ENCODE data around the gene KRTAP7-1.

Gene KRTAP7-1, protein sequence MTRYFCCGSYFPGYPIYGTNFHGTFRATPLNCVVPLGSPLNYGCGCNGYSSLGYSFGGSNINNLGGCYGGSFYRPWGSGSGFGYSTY

DNA sequence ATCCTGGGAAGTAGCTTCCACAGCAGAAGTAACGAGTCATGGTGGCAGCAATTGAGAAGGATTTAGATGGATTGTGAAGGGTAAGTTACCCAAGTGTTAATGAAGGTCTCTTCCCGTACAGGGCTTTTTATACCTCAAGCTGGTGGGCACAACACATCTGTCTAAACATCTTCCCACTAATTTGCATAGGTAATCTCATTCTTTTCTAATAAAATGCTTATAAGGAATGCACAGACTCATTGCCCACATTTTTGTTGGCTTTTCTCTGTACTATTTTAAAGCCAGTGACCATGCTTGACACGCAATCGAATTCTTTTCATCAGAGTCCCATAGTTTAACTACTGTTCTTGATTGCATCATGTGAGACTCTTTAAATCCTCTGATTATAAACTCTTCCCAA, at the start of gene KRTAP7-1:
Gene KRTAP7-1 (minus strand): TSS at position 101 of the 400 bp plus-strand sequence. CDS start 61 bp downstream, at position 40.
- no peak for DNase-seq

DNA sequence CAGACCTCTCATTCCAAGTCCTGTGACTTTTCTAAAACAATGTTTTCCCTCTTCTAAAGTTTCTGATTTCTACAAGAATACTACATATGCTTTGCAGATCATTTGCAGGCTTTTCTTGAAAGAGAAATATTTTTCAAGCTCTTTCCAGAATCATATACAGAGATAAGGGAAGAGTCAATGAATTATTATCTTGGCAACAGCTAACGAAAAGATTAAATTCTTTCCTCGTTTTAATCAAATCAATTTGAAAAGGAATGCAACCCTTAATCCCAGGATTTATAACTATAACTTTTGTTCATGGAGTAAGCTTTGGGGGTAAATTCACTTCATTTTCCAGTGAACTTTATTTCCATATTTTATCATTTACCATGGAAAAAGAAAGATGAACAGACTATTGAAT, 45.0 kb upstream of the KRTAP7-1 start:
- no peak for DNase-seq

DNA sequence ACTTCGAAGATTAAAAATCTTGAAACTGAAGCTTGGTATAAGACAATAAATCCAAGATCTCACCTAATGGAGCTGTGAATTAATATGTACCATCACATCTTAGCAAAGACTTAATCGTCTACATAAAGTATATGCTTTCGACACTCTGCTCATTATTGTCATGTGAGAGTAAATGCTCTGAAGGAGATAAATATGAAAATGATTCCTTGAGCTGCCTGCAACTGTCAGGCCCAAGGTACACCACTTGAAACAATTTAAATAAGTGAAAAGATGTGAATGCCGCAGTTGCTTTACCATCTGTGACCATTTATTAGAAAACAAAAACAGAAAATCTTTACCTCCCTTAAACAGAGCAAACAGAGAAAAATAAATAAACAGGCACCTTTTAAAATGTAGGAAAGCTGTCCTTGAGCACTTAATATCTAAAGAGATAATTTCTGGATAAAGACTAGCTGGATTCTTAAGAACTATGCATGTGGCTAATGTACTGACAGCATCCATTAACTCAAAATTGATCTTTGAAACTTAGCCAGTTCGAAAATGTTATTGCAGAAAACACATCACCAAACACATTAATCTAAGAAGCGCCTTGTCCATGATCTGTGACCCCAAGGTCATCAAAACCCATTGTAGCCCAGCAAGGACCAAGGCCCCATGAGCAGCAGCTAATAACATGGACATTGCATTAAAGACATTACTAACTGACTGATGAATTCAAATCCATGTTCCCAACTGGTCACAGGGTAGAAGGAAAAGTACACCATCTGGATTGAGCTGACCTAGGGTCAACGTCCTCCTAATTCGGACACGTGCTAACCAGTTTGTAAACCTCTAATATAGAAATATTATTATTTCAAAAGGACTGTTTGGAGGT, 18.3 kb upstream of the KRTAP7-1 start:
- no peak for DNase-seq

DNA sequence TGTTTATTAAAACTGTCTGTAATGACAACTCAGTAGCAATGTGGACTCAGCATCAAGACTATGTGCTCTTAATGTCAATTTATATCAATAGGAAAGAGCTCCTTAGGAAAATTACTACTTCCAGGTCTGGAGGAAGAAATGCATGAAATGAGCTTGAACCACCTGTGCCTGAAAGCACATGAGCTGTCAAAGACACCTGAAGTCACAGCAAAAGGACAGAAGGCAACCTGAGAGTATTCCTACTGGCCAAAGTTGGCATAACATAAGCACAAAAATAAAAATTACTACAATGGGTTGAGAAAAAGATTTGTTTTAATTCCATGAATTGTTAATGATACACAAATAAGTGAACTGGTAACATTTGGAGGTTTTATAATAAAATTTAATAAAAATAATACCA, 13.4 kb upstream of the KRTAP7-1 start:
- no peak for DNase-seq

DNA sequence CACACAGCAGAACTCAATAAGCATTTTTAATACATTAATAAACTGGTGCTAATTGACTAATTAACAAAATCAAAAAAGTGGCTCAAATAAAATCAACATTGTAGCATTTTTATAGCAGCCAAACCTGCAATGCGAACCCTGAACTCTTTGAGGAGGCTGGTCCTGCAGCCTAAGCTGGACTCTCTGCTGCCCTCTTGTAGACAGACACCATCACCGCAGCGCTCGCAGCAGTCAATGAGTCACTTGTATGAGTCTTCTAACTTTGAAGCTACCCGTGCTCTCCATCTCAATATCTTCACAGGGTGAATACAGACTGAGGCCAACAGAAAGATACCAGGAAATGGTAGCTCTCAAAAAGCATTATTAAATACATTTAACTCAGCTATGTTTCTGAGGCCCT, 9.7 kb upstream of the KRTAP7-1 start:
- no peak for DNase-seq

DNA sequence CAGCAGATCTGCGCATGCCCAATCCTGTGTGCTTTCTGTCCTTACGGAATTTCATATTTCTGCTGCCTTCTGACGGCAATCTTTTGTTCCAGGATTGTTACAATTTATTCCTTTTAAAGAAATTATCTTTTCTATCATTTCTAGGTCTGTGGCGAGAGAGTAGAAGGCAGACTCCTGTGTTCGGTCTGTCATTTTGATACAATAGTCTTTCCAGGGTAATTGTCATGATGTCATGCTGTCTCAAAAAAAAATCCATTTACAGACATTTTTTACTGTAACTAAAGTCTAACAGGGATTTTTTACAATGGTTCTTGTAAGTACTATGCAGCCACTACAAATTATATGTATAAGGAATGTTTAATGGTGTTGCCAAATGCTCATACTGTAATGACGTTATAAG, 9.0 kb upstream of the KRTAP7-1 start:
- no peak for DNase-seq

DNA sequence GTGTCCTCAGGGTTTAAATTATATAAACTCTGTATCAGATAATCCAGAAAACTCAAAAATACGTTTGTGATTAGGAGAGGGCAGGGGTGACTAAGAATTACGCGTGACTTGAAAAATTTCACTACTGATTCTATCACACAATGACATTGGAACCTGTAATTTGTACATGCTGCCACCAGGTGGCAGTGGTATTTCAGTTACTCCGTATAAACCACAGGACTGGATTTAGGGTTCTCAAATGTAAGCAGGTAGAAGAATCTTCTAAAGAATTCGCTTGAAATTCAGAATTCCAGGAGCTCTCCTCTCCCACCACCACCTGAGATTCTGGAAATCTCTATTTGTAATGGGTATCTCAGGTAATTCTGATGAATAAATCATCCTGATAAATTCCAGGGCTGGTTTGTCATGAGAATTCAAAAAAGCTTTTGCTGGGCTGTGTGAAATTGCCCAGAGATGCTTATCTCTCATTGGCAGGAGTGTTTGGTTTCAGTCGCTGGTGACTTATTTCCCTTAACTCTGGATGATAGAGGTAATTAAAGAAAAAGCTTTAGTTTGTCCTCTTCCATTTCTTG, 1.7 kb upstream of the KRTAP7-1 start:
- peak; percentile 2 for DNase-seq

DNA sequence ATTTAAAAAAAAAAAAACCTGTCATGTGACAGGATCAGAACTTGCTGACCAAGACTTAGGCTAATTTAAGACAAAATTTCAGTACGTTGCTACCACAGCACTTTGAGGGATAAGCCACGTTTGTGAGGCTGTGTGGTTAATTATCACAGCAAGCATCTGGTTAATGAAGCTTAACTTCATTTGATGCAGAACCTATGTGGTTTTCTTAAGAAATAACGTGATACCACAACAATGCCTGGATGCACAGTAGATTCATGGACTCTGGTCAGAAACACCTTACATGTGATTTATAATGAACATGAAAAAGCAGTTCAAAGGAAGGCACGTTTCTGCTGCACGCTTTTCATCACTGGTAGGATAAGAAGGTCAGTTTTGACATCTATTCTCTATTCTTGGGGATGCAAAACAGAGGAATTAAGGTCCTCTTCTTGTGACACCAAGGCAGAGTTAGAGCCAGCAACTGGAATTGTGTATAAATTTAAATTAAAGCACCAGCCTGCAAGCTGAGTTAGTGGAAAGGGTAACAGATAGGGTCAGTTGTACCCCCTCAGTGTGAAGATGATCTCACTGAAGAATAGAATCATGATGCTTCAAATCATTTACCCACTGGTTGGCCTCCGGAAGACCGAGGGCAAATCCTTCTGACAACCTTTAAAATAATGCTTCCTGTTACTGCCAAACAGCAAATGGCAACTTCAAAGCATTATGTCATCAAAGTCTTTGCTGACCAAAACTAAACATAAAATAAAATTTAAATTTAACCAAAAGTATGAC, 10.5 kb downstream of the KRTAP7-1 start:
- no peak for DNase-seq

DNA sequence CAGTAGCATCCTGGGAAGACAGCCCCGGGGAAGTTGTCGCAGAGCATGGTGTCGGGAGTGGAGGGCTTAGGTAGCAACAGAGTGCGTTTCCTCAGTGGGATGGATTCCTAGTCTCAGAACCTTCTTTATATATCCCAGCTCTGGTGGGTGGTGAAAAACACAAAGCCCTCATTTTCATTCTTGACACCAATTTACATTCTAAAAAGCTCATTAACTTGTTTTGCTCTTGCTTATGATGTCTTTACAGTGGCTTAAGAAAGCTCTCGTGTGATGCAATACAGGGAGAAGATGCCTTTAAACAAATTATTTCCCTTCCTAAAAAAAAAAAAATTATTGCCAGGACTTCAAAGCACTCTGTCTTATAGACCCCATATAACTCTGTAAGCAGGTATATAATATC, 16.4 kb downstream of the KRTAP7-1 start, which contains the start of gene KRTAP8-1:
Gene KRTAP8-1 (minus strand): TSS at position 101 of the 400 bp plus-strand sequence. CDS start 54 bp downstream, at position 47.
- DNase-seq: no peak

DNA sequence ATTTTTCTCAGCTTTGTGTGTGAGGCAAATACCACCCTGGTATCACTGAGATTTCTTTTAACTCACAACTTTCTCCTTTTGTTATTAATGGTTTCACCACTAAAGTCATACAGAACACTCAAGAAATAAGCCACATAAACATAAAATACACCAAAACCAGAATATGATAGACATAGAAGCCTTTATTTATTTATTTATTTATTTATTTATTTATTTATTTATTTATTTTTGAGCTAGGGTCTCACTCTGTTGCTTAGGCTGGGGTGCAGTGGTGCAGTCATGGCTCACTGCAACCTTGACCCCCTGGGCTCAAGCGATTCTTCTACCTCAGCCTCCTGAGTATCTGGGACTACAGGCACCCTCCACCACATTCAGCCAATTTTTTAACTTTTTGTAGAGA, 29.0 kb downstream of the KRTAP7-1 start:
- no peak for DNase-seq

DNA sequence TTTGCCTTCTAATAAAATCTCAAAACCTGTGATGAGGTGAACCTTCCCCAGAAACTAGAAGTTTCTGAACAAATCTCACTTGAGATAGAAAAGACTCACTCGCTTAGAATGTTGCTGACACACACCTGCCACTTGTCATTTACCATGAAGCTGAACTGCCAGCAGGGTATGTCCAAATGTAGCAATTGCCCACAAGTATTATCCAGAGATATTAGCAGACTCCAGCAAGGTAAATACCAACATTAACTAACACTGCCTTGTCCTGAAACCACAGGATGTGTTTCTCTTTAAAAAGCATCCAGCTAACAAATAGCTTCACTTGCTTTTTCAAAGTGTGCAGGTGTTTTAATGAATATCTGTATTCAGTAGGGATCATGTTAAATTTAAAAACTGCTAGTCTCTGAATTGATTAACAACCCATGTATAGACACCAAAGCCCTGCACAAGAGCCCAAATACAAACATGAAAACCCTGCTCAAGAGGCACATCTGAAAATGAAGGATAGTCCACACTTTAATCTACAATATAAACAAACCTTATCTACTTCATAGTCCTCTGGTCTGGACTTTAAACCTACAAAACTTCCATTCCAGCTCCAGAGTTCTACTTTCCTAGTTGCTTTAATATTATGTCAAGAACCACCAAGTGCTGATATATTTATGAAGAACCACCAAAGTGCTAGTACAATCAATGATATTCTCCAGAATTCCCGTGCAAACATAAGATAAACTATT, 35.8 kb downstream of the KRTAP7-1 start:
- DNase-seq: no peak

DNA sequence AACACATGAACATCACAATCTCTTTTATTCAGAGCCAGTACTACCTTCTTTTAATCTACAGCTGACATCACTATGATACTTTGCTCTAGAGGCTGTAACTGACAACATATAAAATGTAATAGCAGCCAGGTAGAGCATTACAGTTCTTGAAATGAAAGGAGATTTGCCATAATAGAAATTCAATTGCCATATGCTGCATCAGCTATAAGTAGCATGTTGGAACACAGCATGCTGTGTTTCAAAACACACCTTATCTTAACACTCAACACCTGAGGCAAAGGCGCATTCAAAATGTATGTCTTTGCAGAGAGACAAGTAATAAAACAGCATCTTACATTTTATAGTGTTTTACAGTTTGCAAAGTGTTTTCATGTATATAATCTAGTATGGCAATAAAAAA, 50.3 kb downstream of the KRTAP7-1 start:
- DNase-seq: no peak
